Upper lobe of left lung (tissue), 6 donors: Measurements from ENCODE around the gene SNX24. TPM values are rescaled to one million over a fixed set of nuclear protein-coding genes. Genes with fewer than 3 reads are reported as not detected.
A peak's percentile ranks its signal among the peaks of the same experiment; 100 is the strongest.
"Not testable (repeated sequence)": the region's sequence is repeated elsewhere in the genome, so short reads cannot be mapped to it uniquely, and the experiment has no call there.

ENCODE experiments used
- ATAC-seq, 2 donors: fragments of 200-7000 bp; cut with Tn5 transposase; one replicate each; pipeline ENCODE4 v1.9.1; 2022; ENCODE audit warnings: mild to moderate bottlenecking in 2 of 2, moderate library complexity in 2 of 2; ENCODE audit not compliant: low FRiP score in 2 of 2
- DNase-seq, 2 donors: peaks; one replicate each; pipeline ENCODE4 v3.0.0-alpha.2; 2019 to 2020
- H3K27ac ChIP-seq, 4 donors: fragments of 200-600 bp; sonication (generic); one replicate each; pipeline ENCODE4 v1.5.1; 2016 to 2019
- H3K27me3 ChIP-seq, 4 donors: fragments of 200-600 bp; sonication (generic); one replicate each; pipeline ENCODE4 v1.5.1; 2017 to 2019
- H3K36me3 ChIP-seq, 4 donors: fragments of 200-600 bp; sonication (generic); one replicate each; pipeline ENCODE4 v1.5.1; 2016 to 2019
- H3K4me1 ChIP-seq, 4 donors: fragments of 200-600 bp; sonication (generic); one replicate each; pipeline ENCODE4 v1.5.1; 2018 to 2019
- H3K4me3 ChIP-seq, 4 donors: fragments of 200-600 bp; sonication (generic); one replicate each; pipeline ENCODE4 v1.5.1; 2017 to 2019; ENCODE audit warnings: mild to moderate bottlenecking in 2 of 4, moderate library complexity in 1 of 4
- H3K9me3 ChIP-seq, 4 donors: fragments of 200-600 bp; sonication (generic); one replicate each; pipeline ENCODE4 v1.5.1; 2018 to 2019
- EP300 ChIP-seq, 4 donors: sonication (generic); formaldehyde crosslinking; IDR thresholded peaks; one replicate each; pipeline ENCODE4 v1.5.1; 2017; ENCODE audit warnings: antibody characterized with exemption in 4 of 4, control low read depth in 2 of 4
- POLR2A ChIP-seq, 4 donors: fragments of 450-650 bp; IDR thresholded peaks; one replicate each; pipeline ENCODE4 v1.5.1; 2016 to 2017; ENCODE audit warnings: antibody characterized with exemption in 4 of 4, mild to moderate bottlenecking in 2 of 4
- POLR2AphosphoS5 ChIP-seq, 2 donors: sonication (generic); formaldehyde crosslinking; IDR thresholded peaks; one replicate each; pipeline ENCODE4 v1.5.1; 2017; ENCODE audit warnings: antibody characterized with exemption in 2 of 2
- WGBS, 2 donors: methylation state at CpG; one replicate each; pipeline ENCODE4 v1.1.5; 2017 to 2018; 5-methylcytosine and 5-hydroxymethylcytosine counted together
- total RNA-seq, 6 donors: library from RNA; depleted of rRNA in 4 of 6; stranded (reverse); fragments of >200 nt in 4 of 6; gene quantifications; one replicate each; pipeline versions ENCODE4 v1.1.0 to v1.2.1, GENCODE V29; 2016 to 2021
- TF ChIP-seq, protein P1 (sequence below), 6 experiments: fragments of 450-650 bp in 4 of 6; fragments of 200-600 bp in 2 of 6; sonication (generic) in 2 of 6; IDR thresholded peaks; one replicate each; pipeline ENCODE4 v1.5.1; 2016 to 2019; ENCODE audit warnings: antibody characterized with exemption in 6 of 6
- donor health status: DM: no; HTN: no; CAD: no; lungs with moderate emphysema.
- donor health status: DM: no; HTN: yes; CAD: no; lungs with severe emphysema.

The SNX24 gene
- total RNA-seq, 6 donors from 2014 or later, result 24.2 to 61.8 (median 35.6) TPM

GRCh38 chr5:122847687-122848081 is 2.3 kb downstream of the SNX24 start:
- DNase-seq (no peak), ATAC-seq (no peak)
- no peaks in the 10 kb centered on the region for H3K36me3 ChIP-seq
- H3K27me3 ChIP-seq, result no peaks in the 10 kb centered on the region
- 65 to 75% methylated on average over 2 of the region's 2 CpGs for WGBS, 2 donors
- H3K4me1 ChIP-seq, result peaks cover 18 to 54% (median 33%) of the 10 kb centered on the region in 4 donors
- H3K4me3 ChIP-seq, result no peak overlapping the region
- no peaks in the 10 kb centered on the region for H3K9me3 ChIP-seq
- peak overlapping the region; percentile 1 to 95 (median 37) for H3K27ac ChIP-seq
- TF ChIP-seq POLR2AphosphoS5 (IDR thresholded peaks at IDR 0.05), result no peak
- TF ChIP-seq POLR2A (IDR thresholded peaks at IDR 0.05), result no peak
- TF ChIP-seq EP300 (IDR thresholded peaks at IDR 0.05), result no peak
- TF ChIP-seq, protein P1, sequence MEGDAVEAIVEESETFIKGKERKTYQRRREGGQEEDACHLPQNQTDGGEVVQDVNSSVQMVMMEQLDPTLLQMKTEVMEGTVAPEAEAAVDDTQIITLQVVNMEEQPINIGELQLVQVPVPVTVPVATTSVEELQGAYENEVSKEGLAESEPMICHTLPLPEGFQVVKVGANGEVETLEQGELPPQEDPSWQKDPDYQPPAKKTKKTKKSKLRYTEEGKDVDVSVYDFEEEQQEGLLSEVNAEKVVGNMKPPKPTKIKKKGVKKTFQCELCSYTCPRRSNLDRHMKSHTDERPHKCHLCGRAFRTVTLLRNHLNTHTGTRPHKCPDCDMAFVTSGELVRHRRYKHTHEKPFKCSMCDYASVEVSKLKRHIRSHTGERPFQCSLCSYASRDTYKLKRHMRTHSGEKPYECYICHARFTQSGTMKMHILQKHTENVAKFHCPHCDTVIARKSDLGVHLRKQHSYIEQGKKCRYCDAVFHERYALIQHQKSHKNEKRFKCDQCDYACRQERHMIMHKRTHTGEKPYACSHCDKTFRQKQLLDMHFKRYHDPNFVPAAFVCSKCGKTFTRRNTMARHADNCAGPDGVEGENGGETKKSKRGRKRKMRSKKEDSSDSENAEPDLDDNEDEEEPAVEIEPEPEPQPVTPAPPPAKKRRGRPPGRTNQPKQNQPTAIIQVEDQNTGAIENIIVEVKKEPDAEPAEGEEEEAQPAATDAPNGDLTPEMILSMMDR (IDR thresholded peaks at IDR 0.05), result no peak

DNA sequence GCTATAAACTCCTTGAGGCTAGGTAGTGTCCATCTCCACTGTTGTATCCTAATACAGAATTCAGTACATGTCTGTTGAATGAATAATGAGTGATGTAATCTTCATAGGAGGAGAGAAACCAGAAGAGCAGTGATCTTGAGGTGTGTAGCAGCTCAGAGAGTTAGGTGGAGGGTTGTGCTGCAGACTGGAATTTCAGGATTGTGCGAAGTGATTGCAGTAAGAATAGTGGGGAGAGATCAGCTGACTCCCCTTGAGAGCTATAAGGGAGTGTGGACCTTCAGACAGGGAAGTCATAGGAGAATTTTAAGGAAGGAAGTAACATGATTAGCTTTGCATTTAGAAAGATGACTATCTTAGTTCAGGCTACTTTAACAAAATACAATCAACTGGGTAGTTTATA is 4.4 kb downstream of the SNX24 start:
- Histone ChIP-seq H3K4me1 (peaks cover 8 to 42% (median 30%) of the 10 kb centered on the region in 4 donors), H3K9me3 (no peaks in the 10 kb centered on the region), H3K36me3 (no peaks in the 10 kb centered on the region), H3K4me3 (no peak overlapping the region), H3K27ac (peak overlapping the region; percentile 22 to 71 (median 51)), H3K27me3 (no peaks in the 10 kb centered on the region)
- WGBS, 2 donors, result 38 to 68% methylated on average over 1 of the region's 1 CpG
- ATAC-seq (peak; percentile 13 to 75), DNase-seq (peak in 1 of 2 donors; percentile 73)
- TF ChIP-seq POLR2AphosphoS5 (IDR thresholded peaks at IDR 0.05) (no peak), EP300 (IDR thresholded peaks at IDR 0.05) (peak in 1 of 4 donors; percentile 74)

DNA sequence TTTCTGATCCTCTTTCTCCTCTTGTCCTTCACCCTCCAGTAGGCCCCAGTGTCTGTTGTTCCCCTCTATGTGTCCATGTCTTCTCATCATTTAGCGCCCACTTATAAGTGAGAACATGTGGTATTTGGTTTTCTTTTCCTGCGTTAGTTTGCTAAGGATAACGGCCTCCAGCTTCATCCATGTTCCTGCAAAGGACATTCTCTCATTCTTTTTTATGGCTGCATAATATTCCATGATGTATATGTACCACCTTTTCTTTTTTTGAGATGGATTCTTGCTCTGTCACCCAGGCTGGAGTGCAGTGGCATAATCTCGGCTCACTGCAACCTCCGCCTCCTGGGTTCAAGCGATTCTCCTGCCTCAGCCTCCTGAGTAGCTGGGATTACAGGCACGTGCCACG is 12.1 kb downstream of the SNX24 start:
- H3K4me1 ChIP-seq, H3K27ac ChIP-seq, H3K27me3 ChIP-seq, ATAC-seq, H3K36me3 ChIP-seq, H3K9me3 ChIP-seq, H3K4me3 ChIP-seq, DNase-seq: not testable (repeated sequence)
- 97 to 100% methylated on average over 8 of the region's 8 CpGs for WGBS, 2 donors

DNA sequence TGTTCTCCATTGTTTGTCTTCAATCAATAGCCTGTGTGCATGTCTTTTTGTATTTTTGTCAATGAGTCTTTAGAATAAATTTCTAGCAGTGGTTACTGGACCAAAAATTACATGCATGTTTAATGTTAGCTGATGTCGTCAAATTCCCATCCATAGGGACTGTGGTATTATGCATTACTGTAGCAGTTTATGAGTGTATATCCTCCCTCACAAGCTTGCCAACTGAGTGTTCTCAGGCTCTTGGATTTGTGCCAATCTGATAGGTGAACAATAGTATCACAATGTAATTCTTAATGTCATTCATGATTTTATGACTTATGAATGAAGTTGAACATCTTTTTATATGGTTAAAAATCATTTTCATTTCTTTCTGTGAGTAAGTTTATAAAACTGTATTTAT is 13.0 kb downstream of the SNX24 start:
- no peak for TF ChIP-seq EP300 (IDR thresholded peaks at IDR 0.05)
- TF ChIP-seq, protein P1 (IDR thresholded peaks at IDR 0.05), result no peak
- Histone ChIP-seq H3K4me1 (no peaks in the 10 kb centered on the region), H3K36me3 (no peaks in the 10 kb centered on the region), H3K4me3 (no peak overlapping the region), H3K9me3 (no peaks in the 10 kb centered on the region), H3K27ac (no peak overlapping the region), H3K27me3 (no peaks in the 10 kb centered on the region)
- no peak for ATAC-seq
- WGBS, 2 donors, result 52 to 56% methylated on average over 1 of the region's 1 CpG
- no peak for DNase-seq

DNA sequence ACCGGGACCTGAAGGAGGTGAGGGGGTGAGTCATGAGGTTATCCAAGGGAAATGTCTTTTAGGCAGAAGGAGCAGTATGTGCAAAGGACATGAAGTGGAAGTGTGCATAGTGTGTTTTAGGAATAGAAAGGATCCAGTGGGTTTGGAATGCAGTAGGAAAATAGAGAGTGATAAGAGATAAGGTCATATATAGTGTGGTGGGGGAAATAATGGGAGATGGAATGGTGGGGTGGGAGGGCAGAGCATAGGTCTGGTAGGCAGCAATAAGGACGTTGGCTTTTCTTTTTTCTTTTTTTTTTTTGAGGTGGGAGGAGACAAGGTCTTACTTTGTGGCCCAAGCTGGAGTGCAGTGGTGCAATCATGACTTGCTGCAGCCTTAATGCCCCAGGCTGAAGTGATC is 17.8 kb downstream of the SNX24 start:
- H3K9me3 ChIP-seq, result no peaks in the 10 kb centered on the region
- TF ChIP-seq POLR2A (IDR thresholded peaks at IDR 0.05) (no peak), POLR2AphosphoS5 (IDR thresholded peaks at IDR 0.05) (no peak), EP300 (IDR thresholded peaks at IDR 0.05) (no peak)
- TF ChIP-seq, protein P1 (IDR thresholded peaks at IDR 0.05), result no peak
- 63 to 64% methylated on average over 2 of the region's 2 CpGs for WGBS, 2 donors
- DNase-seq, result no peak
- no peak overlapping the region for H3K27ac ChIP-seq
- H3K36me3 ChIP-seq, result peaks cover 0 to 7% (median 0%) of the 10 kb centered on the region in 4 donors
- no peak overlapping the region for H3K4me3 ChIP-seq
- no peaks in the 10 kb centered on the region for H3K4me1 ChIP-seq
- ATAC-seq, result no peak
- H3K27me3 ChIP-seq, result no peaks in the 10 kb centered on the region

DNA sequence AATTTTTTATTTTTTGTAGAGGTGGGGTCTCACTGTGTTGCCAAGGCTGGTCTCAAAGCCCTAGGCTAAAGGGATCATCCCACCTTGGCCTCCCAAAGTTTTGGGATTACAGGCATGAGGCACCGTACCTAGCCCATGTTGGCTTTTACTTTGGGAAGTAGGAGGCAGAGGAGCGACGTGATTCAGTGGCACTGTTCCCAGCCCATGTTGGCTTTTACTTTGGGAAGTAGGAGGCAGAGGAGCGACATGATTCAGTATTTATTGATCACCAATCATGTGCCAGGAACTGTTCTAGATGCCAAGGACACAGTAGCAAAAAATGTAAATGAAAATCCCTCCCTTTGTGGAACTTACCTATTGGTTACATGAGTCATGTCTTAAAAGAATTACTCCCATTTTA is 18.3 kb downstream of the SNX24 start:
- no peak for DNase-seq
- Histone ChIP-seq H3K4me1 (no peaks in the 10 kb centered on the region), H3K27ac (no peak overlapping the region), H3K4me3 (no peak overlapping the region), H3K36me3 (peaks cover 0 to 7% (median 0%) of the 10 kb centered on the region in 4 donors), H3K9me3 (no peaks in the 10 kb centered on the region), H3K27me3 (no peaks in the 10 kb centered on the region)
- TF ChIP-seq POLR2AphosphoS5 (IDR thresholded peaks at IDR 0.05) (no peak), EP300 (IDR thresholded peaks at IDR 0.05) (no peak), POLR2A (IDR thresholded peaks at IDR 0.05) (no peak)
- TF ChIP-seq, protein P1 (IDR thresholded peaks at IDR 0.05), result no peak
- WGBS, 2 donors, result 94 to 97% methylated on average over 4 of the region's 4 CpGs
- no peak for ATAC-seq
